ENCODE measurements around the gene ABHD12B.
"Not testable (repeated sequence)": the region's sequence is repeated elsewhere in the genome, so short reads cannot be mapped to it uniquely, and the experiment has no call there.

Gene ABHD12B

GRCh38 chr14:50897005-50897404, 25.2 kb downstream of the ABHD12B start:
- DNase-seq = not testable (repeated sequence)

DNA sequence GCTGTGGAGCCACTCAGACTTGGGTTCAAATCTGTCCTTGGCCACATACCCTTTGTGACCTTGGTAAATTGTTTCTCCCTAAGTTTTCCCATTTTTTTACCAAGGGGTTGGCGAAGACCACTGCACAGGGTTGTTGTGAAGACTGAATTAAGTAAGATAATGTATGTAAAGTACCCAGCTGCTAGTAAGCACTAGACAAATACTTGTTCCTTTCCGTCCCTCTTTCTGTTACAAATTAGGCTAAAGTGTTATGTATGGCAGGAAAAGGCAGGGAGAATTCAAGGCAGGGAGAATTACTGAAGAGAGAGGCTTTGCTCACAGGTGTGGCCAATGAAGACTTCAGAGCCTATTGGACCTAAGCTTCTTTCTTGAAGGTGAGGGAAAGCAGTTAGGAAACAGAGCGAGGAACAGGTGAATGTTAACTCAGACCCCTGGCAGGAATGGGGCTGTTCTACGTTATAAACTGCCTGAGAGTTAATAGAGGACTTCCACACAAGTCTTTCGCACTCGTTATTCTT, 25.9 kb downstream of the ABHD12B start:
- no peak for DNase-seq

- no peak for DNase-seq
Observed at GRCh38 chr14:50901361-50901760, 29.5 kb downstream of the ABHD12B start.

GRCh38 chr14:50904719-50905118, 32.9 kb downstream of the ABHD12B start:
- no peak for DNase-seq

GRCh38 chr14:50906326-50907065, 34.6 kb downstream of the ABHD12B start:
- no peak for DNase-seq

GRCh38 chr14:50910495-50911420, 38.9 kb downstream of the ABHD12B start:
- no peak for DNase-seq

DNA sequence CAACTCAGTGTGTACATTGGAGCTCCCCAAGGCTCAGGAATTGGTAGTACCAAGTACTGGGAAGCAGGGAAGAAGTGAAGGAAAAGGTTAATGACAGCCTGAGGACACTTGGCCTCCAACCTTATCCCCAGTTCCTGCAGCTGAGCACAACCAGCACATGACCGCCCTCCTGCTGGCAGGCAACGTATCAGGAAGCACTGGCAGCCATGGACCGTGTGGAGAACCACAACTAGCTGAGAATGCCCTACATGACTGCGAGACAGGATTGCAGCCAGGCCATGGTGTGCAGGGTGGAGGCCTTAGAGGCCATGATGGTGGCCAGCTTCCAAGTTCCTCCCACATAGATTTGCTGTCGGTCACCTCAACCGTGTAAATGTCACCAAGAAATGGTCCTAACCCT, 45.6 kb downstream of the ABHD12B start:
- DNase-seq = no peak

- not testable (repeated sequence) for DNase-seq
Observed at GRCh38 chr14:50919524-50919923, 47.7 kb downstream of the ABHD12B start.

- DNase-seq = no peak
Observed at GRCh38 chr14:50920482-50921230, 48.8 kb downstream of the ABHD12B start.

DNA sequence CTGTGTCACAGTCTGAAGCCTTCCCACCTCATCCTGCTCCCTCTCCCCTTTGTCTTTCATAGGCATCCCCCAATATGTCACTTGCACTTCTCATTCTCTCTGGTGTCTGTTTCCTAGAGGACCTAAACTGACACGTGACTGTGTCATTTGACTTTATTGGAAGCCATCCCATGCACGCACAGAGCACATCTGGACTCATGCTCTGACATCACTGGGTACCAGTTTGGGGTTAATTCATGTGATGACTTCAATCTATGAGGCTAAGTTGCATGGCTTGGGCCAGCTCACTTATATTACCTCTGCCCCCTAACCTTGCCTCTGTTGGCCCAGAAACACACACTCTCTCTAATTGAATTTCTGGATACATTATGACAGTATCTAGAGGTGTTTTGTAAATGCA, 51.0 kb downstream of the ABHD12B start:
- no peak for DNase-seq

- no peak for DNase-seq
Observed at GRCh38 chr14:50924236-50924635, 52.4 kb downstream of the ABHD12B start.

- DNase-seq = no peak
Observed at GRCh38 chr14:50924843-50925242, 53.0 kb downstream of the ABHD12B start.

DNA sequence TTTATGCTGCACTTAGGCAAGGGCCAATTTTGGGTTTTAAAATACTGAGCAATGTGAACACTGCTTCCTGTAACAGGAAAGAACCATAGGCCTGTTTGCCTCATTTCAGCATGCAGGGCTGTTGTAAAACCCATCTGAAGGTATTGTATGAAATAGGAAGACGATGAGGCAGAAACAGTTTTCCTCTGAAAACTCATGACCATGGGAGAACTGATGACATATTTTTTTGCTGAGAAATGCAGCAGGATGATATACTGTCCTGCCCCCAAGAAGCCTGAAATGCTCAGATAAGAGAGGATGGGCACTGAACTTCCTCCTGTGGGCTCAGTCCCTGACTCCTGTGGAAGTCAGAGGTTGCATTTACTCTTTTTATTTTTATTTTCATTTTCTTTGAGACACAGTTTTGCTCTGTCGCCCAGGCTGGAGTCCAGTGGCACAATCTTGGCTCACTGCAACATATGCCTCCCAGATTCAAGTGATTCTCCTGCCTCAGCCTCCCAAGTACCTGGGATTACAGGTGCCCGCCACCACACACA, 55.1 kb downstream of the ABHD12B start:
- DNase-seq = peak; percentile 90

- DNase-seq = peak; percentile 77
Observed at GRCh38 chr14:50928002-50928635, 56.3 kb downstream of the ABHD12B start.

GRCh38 chr14:50929506-50929905, 57.7 kb downstream of the ABHD12B start:
- no peak for DNase-seq

- DNase-seq = no peak
Observed at GRCh38 chr14:50931559-50931958, 59.7 kb downstream of the ABHD12B start.

DNA sequence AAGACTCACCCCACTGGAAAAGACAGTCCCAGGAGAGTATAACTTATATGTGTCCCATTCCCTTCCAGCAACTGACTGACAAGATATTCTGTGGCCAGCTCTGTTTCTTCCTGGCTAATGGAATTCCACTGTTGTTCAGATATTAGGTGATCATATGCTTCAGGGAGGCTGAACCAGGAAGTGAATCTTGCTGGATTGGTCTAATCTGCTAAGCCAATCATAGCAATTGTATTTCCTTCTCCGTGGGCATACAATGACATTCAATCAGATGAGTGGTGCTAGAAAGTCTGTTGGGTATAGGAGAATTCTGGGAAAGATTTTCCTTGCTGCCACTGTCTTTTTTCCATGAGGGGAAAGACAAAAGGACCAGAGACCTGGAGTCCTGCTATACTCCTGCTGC, 60.3 kb downstream of the ABHD12B start:
- no peak for DNase-seq

DNA sequence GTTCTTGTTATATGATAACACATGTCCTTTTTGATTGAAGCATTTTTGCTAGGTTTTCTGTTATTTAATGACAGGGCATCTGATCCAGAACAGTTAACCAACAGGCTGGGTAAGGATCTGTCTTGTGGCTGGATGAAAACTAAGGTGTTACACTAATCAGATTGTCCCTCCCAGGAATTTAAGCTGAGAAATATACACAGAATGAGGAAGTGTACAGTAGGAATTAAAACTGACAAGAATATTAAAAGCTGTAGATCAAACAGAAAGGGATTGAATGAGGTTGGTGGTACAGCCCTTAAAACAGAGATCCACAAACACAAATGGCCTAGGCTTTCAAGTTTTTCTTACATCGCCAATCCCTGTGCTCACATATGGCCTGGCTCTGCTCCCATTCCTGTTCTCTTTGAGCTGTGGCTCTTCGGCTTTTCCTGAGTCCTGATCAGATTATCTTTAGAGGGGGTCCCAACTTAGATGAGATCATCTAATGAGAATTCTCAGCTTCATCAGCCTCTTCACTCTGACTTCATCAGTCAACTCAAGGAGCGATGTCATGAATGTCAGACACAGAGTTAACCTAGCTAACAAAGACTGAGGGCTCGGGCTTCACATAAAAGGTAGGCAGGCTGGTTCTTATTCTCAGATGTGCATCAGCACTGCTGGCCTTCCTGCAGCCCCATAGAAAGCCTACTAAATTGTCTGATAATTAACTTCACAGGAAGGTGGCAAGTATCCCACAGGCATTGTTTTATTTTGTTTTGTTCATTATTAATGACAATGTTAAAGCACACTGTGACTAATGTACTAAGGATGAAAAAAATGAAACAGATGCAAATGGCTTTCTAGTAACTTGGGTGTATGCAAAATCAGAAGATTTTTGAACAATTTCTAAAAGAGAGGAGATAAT, 61.0 kb downstream of the ABHD12B start:
- peak; percentile 37 for DNase-seq

DNA sequence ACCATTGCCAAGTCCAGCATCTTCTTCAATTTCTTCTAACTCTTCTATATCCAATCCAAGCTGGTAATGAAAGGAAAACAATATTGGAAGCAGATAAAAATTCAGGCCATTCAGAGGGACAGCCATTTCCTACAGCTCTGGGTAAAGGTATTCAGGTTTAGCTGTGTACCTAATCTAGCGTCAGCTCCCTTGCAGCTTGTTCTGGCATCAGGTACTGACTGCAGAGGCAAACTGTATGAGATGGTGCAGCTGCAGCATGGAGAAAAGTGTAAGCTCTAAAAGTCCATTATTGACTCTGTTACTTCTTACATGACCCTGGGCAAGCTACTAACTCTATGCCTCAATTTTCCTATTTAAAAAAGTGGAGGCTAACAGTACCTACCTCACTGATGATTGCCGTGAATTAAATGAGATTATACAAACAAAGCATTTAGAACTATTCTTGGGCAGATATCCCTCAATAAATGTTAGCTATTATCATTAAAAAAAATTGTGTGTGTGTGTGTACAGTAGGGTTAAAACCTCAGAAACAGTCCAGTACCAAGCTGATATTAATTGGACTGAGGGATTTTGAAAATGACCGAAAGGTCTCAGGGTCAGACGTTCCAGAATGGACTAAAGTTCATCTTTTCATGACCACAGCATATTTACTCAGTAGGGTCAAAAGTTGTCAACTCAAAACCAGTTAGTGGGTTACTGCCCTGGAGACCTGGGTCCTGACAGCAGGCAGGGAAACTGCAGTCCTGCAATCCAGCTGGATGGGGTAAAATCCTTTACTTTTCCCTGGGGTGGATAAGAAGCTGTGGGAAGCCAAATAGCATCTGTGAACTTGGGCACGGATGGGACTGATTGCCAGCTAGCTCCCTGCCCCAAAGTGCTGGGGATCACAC, 63.5 kb downstream of the ABHD12B start:
- DNase-seq = no peak

GRCh38 chr14:50936016-50936340, 64.1 kb downstream of the ABHD12B start:
- DNase-seq = peak; percentile 46

All from hematopoietic multipotent progenitor cell treated with erythropoietin and hydrocortisone succinate and interleukin-3 and kit ligand, for 6 days (in vitro differentiated cells).